ENCODE results near the gene RNF26.

The RNF26 gene

GRCh38 chr11:119359365-119360214 lies 25.3 kb downstream of the RNF26 start:
- Histone ChIP-seq H3K4me3 (ENCODE audit: low read length in 2 of 2) (no peak overlapping the region), H3K4ac (ENCODE audit: low read length) (no peak overlapping the region), H3K36me3 (replicated peaks in 1 of 2; ENCODE audit: control insufficient read depth in 2 of 2, insufficient read depth in 2 of 2, low read length in 2 of 2) (peaks cover 0 to 2% of the 10 kb centered on the region in 2 donors), H2AFZ (ENCODE audit: low read length) (no peak overlapping the region), H3K14ac (ENCODE audit: low read length) (no peak overlapping the region), H3K9me3 (replicated peaks in 1 of 2; ENCODE audit: control insufficient read depth in 2 of 2, insufficient read depth in 1 of 2, low read depth in 1 of 2, low read length in 2 of 2) (peaks cover 3% of the 10 kb centered on the region in 2 donors), H3K4me1 (ENCODE audit: control insufficient read depth in 2 of 2, insufficient read depth in 1 of 2, low read depth in 1 of 2, low read length in 2 of 2) (peaks cover 23 to 28% of the 10 kb centered on the region in 2 donors), H3K23ac (ENCODE audit: low read depth, low read length, poor library complexity) (no peak overlapping the region), H4K91ac (ENCODE audit: low read depth, low read length, poor library complexity) (no peak overlapping the region), H2BK15ac (ENCODE audit: low read length) (peak overlapping the region; percentile 29), H3K79me1 (ENCODE audit: low read depth, low read length) (no peaks in the 10 kb centered on the region), H3K9ac (ENCODE audit: low read depth, low read length, poor library complexity) (no peak overlapping the region), H3K27me3 (ENCODE audit: control insufficient read depth in 3 of 3, insufficient read depth in 3 of 3, low read depth in 1 of 3, low read length in 3 of 3) (peaks cover 2 to 47% (median 17%) of the 10 kb centered on the region in 3 experiments), H2BK120ac (ENCODE audit: low read depth, low read length) (no peak overlapping the region), H3K18ac (ENCODE audit: low read length) (no peak overlapping the region), H2AK5ac (ENCODE audit: low read depth, low read length) (no peak overlapping the region), H3K27ac (replicated peaks; ENCODE audit: low read length) (no peak overlapping the region), H3K4me2 (ENCODE audit: insufficient read depth, low read length, poor library complexity, severe bottlenecking) (no peak overlapping the region), H2BK5ac (ENCODE audit: low read length) (no peak overlapping the region), H2BK12ac (ENCODE audit: low read length) (no peak overlapping the region), H4K8ac (ENCODE audit: low read depth, low read length) (no peak overlapping the region)
- no peak for DNase-seq (ENCODE audit: low spot score)
- WGBS, 2 donors (ENCODE audit: extremely low coverage in 2 of 2, insufficient read length in 2 of 2, insufficient replicate concordance in 1 of 2) = no CpG with 5 or more reads among the region's 10 CpGs

DNA sequence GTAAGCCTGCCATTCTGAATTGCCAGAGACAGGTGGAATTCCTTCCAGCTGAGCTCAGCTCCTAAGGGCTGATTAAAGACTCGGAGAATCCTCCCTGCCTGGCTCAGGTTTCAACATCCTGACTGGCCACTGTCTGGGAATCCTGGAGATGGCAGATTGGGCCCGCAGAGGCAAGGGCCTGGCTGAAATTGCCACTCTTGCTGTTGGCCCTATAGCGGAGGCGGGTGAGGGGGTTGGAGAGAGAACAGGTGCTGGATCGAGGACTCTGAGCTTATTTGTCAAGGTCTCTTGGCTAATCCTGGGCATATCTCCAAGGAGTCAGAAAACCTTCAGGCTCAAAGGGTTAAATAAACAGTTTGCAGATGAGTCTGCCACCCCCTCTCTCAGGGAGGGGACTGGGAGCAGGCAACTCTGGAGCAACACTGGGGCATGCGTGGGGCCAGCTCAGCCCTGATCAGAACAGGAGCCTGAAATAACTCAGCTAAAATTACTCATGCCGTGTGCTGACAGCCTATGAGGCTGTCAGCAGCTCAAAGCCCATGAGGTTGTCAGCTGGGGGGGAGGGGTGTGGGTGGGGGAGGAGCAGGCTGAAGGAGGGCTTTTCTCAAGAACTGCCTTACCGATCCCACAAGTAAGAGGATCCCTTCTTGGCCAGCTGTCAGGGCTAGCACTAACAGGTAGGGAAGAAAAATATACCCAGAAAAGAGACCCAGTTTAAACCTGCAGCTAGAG lies 26.9 kb downstream of the RNF26 start:
- H2BK15ac ChIP-seq (ENCODE audit: low read length) = no peak overlapping the region
- H3K9me3 ChIP-seq (replicated peaks in 1 of 2; ENCODE audit: control insufficient read depth in 2 of 2, insufficient read depth in 1 of 2, low read depth in 1 of 2, low read length in 2 of 2) = peaks cover 3 to 4% of the 10 kb centered on the region in 2 donors
- peak; percentile 62 for DNase-seq (ENCODE audit: low spot score)
- H2AK5ac ChIP-seq (ENCODE audit: low read depth, low read length) = no peak overlapping the region
- H3K4me3 ChIP-seq (ENCODE audit: low read length in 2 of 2) = no peak overlapping the region
- no peak overlapping the region for H2BK5ac ChIP-seq (ENCODE audit: low read length)
- no peak overlapping the region for H3K4ac ChIP-seq (ENCODE audit: low read length)
- no peak overlapping the region for H3K9ac ChIP-seq (ENCODE audit: low read depth, low read length, poor library complexity)
- no CpG with 5 or more reads among the region's 8 CpGs for WGBS, 2 donors (ENCODE audit: extremely low coverage in 2 of 2, insufficient read length in 2 of 2, insufficient replicate concordance in 1 of 2)
- H2BK120ac ChIP-seq (ENCODE audit: low read depth, low read length) = no peak overlapping the region
- H3K23ac ChIP-seq (ENCODE audit: low read depth, low read length, poor library complexity) = no peak overlapping the region
- peak overlapping the region; percentile 64 for H3K27ac ChIP-seq (replicated peaks; ENCODE audit: low read length)
- peaks cover 15 to 22% of the 10 kb centered on the region in 2 donors for H3K4me1 ChIP-seq (ENCODE audit: control insufficient read depth in 2 of 2, insufficient read depth in 1 of 2, low read depth in 1 of 2, low read length in 2 of 2)
- H3K4me2 ChIP-seq (ENCODE audit: insufficient read depth, low read length, poor library complexity, severe bottlenecking) = peak overlapping the region; percentile 26
- H4K8ac ChIP-seq (ENCODE audit: low read depth, low read length) = no peak overlapping the region
- no peaks in the 10 kb centered on the region for H3K79me1 ChIP-seq (ENCODE audit: low read depth, low read length)
- H3K14ac ChIP-seq (ENCODE audit: low read length) = no peak overlapping the region
- H3K18ac ChIP-seq (ENCODE audit: low read length) = peak overlapping the region; percentile 32
- no peak overlapping the region for H4K91ac ChIP-seq (ENCODE audit: low read depth, low read length, poor library complexity)
- H2BK12ac ChIP-seq (ENCODE audit: low read length) = no peak overlapping the region
- peaks cover 2 to 47% (median 24%) of the 10 kb centered on the region in 3 experiments for H3K27me3 ChIP-seq (ENCODE audit: control insufficient read depth in 3 of 3, insufficient read depth in 3 of 3, low read depth in 1 of 3, low read length in 3 of 3)
- peaks cover 0 to 2% of the 10 kb centered on the region in 2 donors for H3K36me3 ChIP-seq (replicated peaks in 1 of 2; ENCODE audit: control insufficient read depth in 2 of 2, insufficient read depth in 2 of 2, low read length in 2 of 2)
- H2AFZ ChIP-seq (ENCODE audit: low read length) = no peak overlapping the region

GRCh38 chr11:119361941-119362725 lies 27.8 kb downstream of the RNF26 start:
- WGBS, 2 donors (ENCODE audit: extremely low coverage in 2 of 2, insufficient read length in 2 of 2, insufficient replicate concordance in 1 of 2) = no CpG with 5 or more reads among the region's 11 CpGs
- H3K23ac ChIP-seq (ENCODE audit: low read depth, low read length, poor library complexity) = no peak overlapping the region
- no peak overlapping the region for H2BK15ac ChIP-seq (ENCODE audit: low read length)
- H2AK5ac ChIP-seq (ENCODE audit: low read depth, low read length) = no peak overlapping the region
- no peak overlapping the region for H4K8ac ChIP-seq (ENCODE audit: low read depth, low read length)
- peaks cover 11 to 19% of the 10 kb centered on the region in 2 donors for H3K4me1 ChIP-seq (ENCODE audit: control insufficient read depth in 2 of 2, insufficient read depth in 1 of 2, low read depth in 1 of 2, low read length in 2 of 2)
- H2BK12ac ChIP-seq (ENCODE audit: low read length) = no peak overlapping the region
- H3K4ac ChIP-seq (ENCODE audit: low read length) = no peak overlapping the region
- no peaks in the 10 kb centered on the region for H3K79me1 ChIP-seq (ENCODE audit: low read depth, low read length)
- peaks cover 2 to 56% (median 24%) of the 10 kb centered on the region in 3 experiments for H3K27me3 ChIP-seq (ENCODE audit: control insufficient read depth in 3 of 3, insufficient read depth in 3 of 3, low read depth in 1 of 3, low read length in 3 of 3)
- no peak overlapping the region for H3K18ac ChIP-seq (ENCODE audit: low read length)
- H3K4me2 ChIP-seq (ENCODE audit: insufficient read depth, low read length, poor library complexity, severe bottlenecking) = no peak overlapping the region
- H2BK5ac ChIP-seq (ENCODE audit: low read length) = no peak overlapping the region
- peaks cover 0 to 2% of the 10 kb centered on the region in 2 donors for H3K36me3 ChIP-seq (replicated peaks in 1 of 2; ENCODE audit: control insufficient read depth in 2 of 2, insufficient read depth in 2 of 2, low read length in 2 of 2)
- H2BK120ac ChIP-seq (ENCODE audit: low read depth, low read length) = no peak overlapping the region
- H3K4me3 ChIP-seq (ENCODE audit: low read length in 2 of 2) = no peak overlapping the region
- H3K9ac ChIP-seq (ENCODE audit: low read depth, low read length, poor library complexity) = no peak overlapping the region
- H3K9me3 ChIP-seq (replicated peaks in 1 of 2; ENCODE audit: control insufficient read depth in 2 of 2, insufficient read depth in 1 of 2, low read depth in 1 of 2, low read length in 2 of 2) = peaks cover 3 to 4% of the 10 kb centered on the region in 2 donors
- DNase-seq (ENCODE audit: low spot score) = no peak
- no peak overlapping the region for H3K27ac ChIP-seq (replicated peaks; ENCODE audit: low read length)
- no peak overlapping the region for H2AFZ ChIP-seq (ENCODE audit: low read length)
- H3K14ac ChIP-seq (ENCODE audit: low read length) = no peak overlapping the region
- no peak overlapping the region for H4K91ac ChIP-seq (ENCODE audit: low read depth, low read length, poor library complexity)

Data from neuronal stem cell (in vitro differentiated cells).